PFSK-1 (cell line): Measurements from ENCODE around the gene PEMT.

Experiments used
- FOXP2 ChIP-seq: optimal IDR thresholded peaks from 2 replicates; pipeline ENCODE3; 2011; ENCODE audit warnings: borderline replicate concordance, control low read depth, inconsistent platforms; ENCODE audit not compliant: insufficient read depth; ENCODE audit errors: extremely low read length, extremely low read depth
- POLR2AphosphoS5 ChIP-seq: IDR thresholded peaks from 2 replicates; pipeline ENCODE4 v1.6.1; 2012; ENCODE audit warnings: low read depth, mild to moderate bottlenecking, control low read depth, low read length, moderate library complexity
- SIN3A ChIP-seq: IDR thresholded peaks from 2 replicates; pipeline ENCODE4 v1.6.1; 2012; ENCODE audit warnings: mild to moderate bottlenecking, low read length, moderate library complexity, borderline replicate concordance; ENCODE audit not compliant: insufficient read depth
- TAF1 ChIP-seq: IDR thresholded peaks from 2 replicates; pipeline ENCODE4 v1.6.1; 2012; ENCODE audit warnings: low read length, control low read depth, borderline replicate concordance; ENCODE audit not compliant: insufficient read depth
- TF ChIP-seq, protein P1 (sequence below), 2 experiments: IDR thresholded peaks; 2 replicates each; pipeline versions ENCODE4 v1.6.1 to v1.8.0; 2011 to 2012; ENCODE audit warnings: low read depth in 2 of 2, low read length in 2 of 2, control low read depth in 1 of 2, inconsistent platforms in 1 of 2, mild to moderate bottlenecking in 1 of 2, moderate library complexity in 1 of 2; ENCODE audit not compliant: insufficient read depth in 1 of 2

PEMT gene

DNA sequence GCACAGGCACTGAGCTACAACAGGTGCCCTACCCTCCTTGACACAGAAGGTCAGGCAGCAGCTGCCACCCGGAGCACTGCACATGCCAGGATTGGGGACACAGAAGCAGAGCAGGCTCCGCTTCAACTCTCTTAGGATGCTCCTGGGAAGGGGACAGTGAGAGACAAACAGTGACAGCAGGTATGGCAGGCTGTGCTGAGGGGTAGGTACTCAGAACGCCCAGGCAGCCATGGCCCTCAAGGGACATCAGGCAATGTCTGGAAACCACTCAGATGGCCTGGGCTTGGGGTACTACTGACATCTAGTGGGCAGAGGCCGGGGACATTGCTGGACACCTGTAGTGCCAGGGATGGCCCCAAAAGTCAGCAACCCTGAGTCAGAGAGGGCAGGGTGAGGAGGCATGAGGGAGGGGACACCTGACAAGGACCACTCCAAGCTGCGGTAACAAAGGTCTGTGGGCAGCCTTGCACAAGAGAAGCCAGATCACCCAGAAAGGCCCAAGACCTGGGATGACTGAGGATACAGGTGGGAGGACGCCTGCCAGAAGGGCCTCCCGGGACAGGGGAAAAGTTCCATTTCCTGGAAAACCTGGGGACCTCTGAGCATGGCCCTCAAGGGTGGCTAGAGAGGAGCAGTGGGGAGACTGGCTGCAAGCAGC, 21.2 kb downstream of the PEMT start:
- TF ChIP-seq, protein P1, sequence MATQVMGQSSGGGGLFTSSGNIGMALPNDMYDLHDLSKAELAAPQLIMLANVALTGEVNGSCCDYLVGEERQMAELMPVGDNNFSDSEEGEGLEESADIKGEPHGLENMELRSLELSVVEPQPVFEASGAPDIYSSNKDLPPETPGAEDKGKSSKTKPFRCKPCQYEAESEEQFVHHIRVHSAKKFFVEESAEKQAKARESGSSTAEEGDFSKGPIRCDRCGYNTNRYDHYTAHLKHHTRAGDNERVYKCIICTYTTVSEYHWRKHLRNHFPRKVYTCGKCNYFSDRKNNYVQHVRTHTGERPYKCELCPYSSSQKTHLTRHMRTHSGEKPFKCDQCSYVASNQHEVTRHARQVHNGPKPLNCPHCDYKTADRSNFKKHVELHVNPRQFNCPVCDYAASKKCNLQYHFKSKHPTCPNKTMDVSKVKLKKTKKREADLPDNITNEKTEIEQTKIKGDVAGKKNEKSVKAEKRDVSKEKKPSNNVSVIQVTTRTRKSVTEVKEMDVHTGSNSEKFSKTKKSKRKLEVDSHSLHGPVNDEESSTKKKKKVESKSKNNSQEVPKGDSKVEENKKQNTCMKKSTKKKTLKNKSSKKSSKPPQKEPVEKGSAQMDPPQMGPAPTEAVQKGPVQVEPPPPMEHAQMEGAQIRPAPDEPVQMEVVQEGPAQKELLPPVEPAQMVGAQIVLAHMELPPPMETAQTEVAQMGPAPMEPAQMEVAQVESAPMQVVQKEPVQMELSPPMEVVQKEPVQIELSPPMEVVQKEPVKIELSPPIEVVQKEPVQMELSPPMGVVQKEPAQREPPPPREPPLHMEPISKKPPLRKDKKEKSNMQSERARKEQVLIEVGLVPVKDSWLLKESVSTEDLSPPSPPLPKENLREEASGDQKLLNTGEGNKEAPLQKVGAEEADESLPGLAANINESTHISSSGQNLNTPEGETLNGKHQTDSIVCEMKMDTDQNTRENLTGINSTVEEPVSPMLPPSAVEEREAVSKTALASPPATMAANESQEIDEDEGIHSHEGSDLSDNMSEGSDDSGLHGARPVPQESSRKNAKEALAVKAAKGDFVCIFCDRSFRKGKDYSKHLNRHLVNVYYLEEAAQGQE (IDR thresholded peaks at IDR 0.05; ENCODE audit: insufficient read depth in 1 of 2, low read depth in 2 of 2, low read length in 2 of 2): no peak
- TF ChIP-seq POLR2AphosphoS5: no peak
- no peak for TF ChIP-seq TAF1
- no peak for TF ChIP-seq FOXP2
- no peak for TF ChIP-seq SIN3A

DNA sequence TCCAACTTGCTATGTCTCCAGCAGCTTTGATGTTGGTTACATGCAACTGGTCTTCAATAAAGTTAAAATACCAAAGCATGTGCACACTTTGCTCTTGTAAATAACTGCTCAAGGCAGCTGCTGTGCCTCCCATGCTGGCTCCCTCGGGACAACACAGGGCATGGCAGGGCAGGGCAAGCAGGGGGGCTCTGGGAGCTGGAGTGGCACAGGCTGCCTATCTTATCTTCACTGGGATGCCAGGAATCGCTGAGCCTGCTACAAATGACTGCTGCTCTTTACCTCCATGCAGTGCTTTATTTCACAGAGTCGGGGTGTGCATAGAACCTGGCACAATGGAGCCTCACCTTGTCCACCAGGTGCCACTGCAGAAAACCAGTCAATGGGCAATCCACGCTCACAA, 21.8 kb downstream of the PEMT start:
- no peak for TF ChIP-seq TAF1
- TF ChIP-seq, protein P1 (IDR thresholded peaks at IDR 0.05; ENCODE audit: insufficient read depth in 1 of 2, low read depth in 2 of 2, low read length in 2 of 2): no peak
- no peak for TF ChIP-seq SIN3A
- no peak for TF ChIP-seq POLR2AphosphoS5
- no peak for TF ChIP-seq FOXP2

DNA sequence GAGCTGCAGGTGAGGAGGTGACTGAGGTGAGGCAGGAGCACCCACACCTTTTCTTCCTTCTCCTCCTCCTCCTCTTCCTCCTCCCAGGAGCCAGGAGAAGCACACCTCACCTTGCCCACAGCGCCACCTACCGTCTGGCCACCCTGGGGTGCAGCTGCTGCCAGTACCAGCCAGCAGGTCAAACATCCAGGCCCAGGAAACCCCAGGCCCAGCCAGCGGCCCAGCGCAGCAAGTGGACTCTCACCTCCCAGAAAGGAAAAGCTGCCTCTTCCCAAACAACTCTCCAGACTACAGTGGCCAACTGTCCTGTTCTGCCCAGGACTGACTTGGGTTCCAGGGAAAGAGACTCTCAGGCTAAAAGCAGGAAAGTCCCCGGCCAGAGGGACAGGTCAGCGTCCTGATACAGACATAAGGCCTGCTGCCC, 22.7 kb downstream of the PEMT start:
- TF ChIP-seq, protein P1 (IDR thresholded peaks at IDR 0.05; ENCODE audit: insufficient read depth in 1 of 2, low read depth in 2 of 2, low read length in 2 of 2): no peak
- TF ChIP-seq SIN3A (no peak), FOXP2 (peak; percentile 56), POLR2AphosphoS5 (no peak)

DNA sequence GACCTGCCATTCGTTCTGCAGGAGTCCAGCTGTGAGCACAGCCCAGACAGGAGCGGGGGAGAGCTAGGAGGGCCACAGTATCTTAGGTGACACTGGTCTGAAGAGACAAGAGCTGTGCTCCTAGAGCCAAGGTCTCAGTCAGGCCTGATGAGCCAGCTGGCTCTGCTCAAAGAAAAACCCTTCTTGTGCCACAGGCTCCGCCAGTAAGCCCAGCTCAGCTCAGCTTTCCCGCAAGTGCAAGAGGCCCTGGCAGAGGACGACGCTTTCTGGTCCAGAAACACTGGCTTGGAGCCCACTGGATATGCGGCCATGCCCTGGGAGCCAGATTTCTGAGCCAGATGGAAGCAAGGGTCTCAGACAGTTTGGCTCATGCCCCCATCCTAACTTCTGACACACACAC, 23.9 kb downstream of the PEMT start:
- TF ChIP-seq TAF1: no peak
- no peak for TF ChIP-seq FOXP2
- TF ChIP-seq, protein P1 (IDR thresholded peaks at IDR 0.05; ENCODE audit: insufficient read depth in 1 of 2, low read depth in 2 of 2, low read length in 2 of 2): no peak
- no peak for TF ChIP-seq SIN3A
- TF ChIP-seq POLR2AphosphoS5: no peak
